ENCODE results near the gene TRIM2. TPM values are rescaled to one million over a fixed set of nuclear protein-coding genes. Genes with fewer than 3 reads are reported as not detected.

Gene TRIM2
- total and polyA plus RNA-seq, 8 donors, result 11.0 to 39.2 (median 21.4) TPM

DNA sequence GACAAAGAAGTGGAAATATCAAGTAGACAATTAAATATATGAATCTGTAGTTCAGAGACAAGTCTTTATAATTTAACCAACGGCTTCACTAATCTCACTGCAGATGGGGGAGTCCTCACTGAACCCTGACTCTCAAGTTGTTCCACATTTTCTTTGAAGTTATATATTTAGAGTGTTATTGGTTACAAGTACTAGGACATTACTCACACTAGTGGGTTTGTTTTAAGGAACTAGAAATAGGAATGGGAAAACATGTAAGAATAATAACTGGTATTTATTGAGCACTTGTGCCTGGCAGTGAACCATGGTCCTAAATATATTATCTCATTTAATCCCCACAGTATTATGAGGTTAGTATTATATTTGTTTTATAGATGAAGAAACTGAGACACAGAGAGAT is 162.2 kb downstream of the TRIM2 start:
- Histone ChIP-seq H3K27ac (no peak overlapping the region), H3K4me3 (no peak overlapping the region), H3K4me1 (no peaks in the 10 kb centered on the region), H3K9me3 (no peaks in the 10 kb centered on the region), H3K27me3 (no peaks in the 10 kb centered on the region), H3K36me3 (no peaks in the 10 kb centered on the region)
- DNase-seq, result no peak
- no peak for ATAC-seq
- TF ChIP-seq, protein P1, sequence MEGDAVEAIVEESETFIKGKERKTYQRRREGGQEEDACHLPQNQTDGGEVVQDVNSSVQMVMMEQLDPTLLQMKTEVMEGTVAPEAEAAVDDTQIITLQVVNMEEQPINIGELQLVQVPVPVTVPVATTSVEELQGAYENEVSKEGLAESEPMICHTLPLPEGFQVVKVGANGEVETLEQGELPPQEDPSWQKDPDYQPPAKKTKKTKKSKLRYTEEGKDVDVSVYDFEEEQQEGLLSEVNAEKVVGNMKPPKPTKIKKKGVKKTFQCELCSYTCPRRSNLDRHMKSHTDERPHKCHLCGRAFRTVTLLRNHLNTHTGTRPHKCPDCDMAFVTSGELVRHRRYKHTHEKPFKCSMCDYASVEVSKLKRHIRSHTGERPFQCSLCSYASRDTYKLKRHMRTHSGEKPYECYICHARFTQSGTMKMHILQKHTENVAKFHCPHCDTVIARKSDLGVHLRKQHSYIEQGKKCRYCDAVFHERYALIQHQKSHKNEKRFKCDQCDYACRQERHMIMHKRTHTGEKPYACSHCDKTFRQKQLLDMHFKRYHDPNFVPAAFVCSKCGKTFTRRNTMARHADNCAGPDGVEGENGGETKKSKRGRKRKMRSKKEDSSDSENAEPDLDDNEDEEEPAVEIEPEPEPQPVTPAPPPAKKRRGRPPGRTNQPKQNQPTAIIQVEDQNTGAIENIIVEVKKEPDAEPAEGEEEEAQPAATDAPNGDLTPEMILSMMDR (IDR thresholded peaks at IDR 0.05), result no peak
- FAIRE-seq, result no peak
- 92% methylated on average over 1 of the region's 1 CpG for WGBS, 2 donors
- intact Hi-C loops (cut with DNase I), result no loop called here

DNA sequence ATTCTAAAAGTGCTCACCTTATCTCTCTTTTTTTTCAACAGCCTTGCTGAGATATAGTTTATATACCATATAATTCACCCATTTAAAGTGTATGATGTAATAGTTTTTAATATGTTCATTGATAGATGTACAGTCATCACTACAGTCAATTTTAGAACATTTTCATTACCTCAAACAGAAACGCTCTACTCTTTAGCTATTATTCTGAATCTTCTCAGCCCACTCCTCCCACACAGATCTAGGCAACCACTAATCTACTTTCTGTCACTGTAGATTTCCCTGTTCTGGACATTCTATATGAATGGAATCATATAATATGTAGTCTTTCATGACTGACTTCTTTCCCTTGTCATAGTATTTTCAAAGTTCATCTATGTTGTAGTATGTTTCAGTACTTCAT is 162.8 kb downstream of the TRIM2 start:
- WGBS, 2 donors, result 92 to 97% methylated on average over 1 of the region's 1 CpG
- no peak for FAIRE-seq

DNA sequence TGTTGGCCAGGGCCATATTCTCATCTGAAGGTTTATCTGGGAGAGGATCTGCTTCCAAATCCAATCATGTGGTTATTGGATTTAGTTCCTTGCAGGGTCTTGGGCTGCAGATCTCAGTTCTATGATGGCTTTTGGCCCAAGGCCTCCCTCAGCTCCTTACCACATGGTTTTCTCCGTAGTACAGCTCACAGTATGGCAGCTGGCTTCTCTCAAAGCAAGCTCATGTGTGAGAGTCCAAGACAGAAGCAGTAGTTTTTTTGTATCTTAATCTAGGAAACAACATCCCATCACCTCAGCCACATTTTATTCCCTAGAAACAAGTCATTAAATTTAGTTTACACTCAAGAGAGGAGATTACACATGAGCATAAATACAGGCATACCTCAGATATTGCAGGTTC is 164.8 kb downstream of the TRIM2 start:
- 96 to 100% methylated on average over 1 of the region's 1 CpG for WGBS, 2 donors
- H3K36me3 ChIP-seq, result no peaks in the 10 kb centered on the region
- no peaks in the 10 kb centered on the region for H3K27me3 ChIP-seq
- TF ChIP-seq, protein P1 (IDR thresholded peaks at IDR 0.05), result no peak
- no peaks in the 10 kb centered on the region for H3K9me3 ChIP-seq
- intact Hi-C loops (cut with DNase I), result no loop called here
- ATAC-seq (no peak), FAIRE-seq (no peak), DNase-seq (no peak)
- no peaks in the 10 kb centered on the region for H3K4me1 ChIP-seq
- H3K4me3 ChIP-seq, result no peak overlapping the region
- H3K27ac ChIP-seq, result no peak overlapping the region

More for the DNA sequence above, 162.8 kb downstream of the TRIM2 start:
- no peaks in the 10 kb centered on the region for H3K27me3 ChIP-seq
- DNase-seq, result no peak
- H3K9me3 ChIP-seq, result no peaks in the 10 kb centered on the region
- H3K4me3 ChIP-seq, result no peak overlapping the region
- TF ChIP-seq, protein P1 (IDR thresholded peaks at IDR 0.05), result no peak
- intact Hi-C loops (cut with DNase I), result no loop called here
- H3K4me1 ChIP-seq, result no peaks in the 10 kb centered on the region
- no peaks in the 10 kb centered on the region for H3K36me3 ChIP-seq
- ATAC-seq, result no peak
- no peak overlapping the region for H3K27ac ChIP-seq

DNA sequence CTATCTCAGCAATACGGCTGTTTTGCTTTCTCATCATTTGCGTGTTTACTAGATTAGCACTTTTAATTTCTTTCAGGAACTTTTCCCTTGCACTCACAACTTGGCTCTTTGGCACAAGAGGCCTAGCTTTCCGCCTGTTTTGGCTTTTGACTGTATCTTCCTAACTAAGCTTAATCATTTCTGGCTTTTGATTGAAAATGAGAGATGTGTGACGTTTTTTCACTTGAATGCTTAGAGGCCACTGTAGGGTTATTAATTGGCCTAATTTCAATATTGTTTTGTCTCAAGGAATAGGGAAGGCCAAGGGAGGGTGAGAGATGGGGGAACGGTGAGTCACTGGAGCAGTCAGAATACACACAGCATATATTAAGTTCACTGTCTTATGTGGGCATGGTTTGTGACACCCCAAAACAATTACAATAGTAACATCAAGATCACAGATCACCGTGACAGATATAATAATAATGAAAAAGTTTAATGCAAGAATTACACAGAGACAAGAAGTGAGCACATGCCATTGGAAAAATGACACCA is 167.5 kb downstream of the TRIM2 start:
- TF ChIP-seq, protein P1 (IDR thresholded peaks at IDR 0.05), result no peak
- H3K36me3 ChIP-seq, result no peaks in the 10 kb centered on the region
- no peak overlapping the region for H3K27ac ChIP-seq
- H3K4me1 ChIP-seq, result no peaks in the 10 kb centered on the region
- WGBS, 2 donors, result 93 to 96% methylated on average over 6 of the region's 6 CpGs
- H3K4me3 ChIP-seq, result no peak overlapping the region
- intact Hi-C loops (cut with DNase I), result no loop called here
- DNase-seq, result no peak
- no peak for FAIRE-seq
- no peak for ATAC-seq
- H3K27me3 ChIP-seq, result no peaks in the 10 kb centered on the region
- H3K9me3 ChIP-seq, result no peaks in the 10 kb centered on the region

DNA sequence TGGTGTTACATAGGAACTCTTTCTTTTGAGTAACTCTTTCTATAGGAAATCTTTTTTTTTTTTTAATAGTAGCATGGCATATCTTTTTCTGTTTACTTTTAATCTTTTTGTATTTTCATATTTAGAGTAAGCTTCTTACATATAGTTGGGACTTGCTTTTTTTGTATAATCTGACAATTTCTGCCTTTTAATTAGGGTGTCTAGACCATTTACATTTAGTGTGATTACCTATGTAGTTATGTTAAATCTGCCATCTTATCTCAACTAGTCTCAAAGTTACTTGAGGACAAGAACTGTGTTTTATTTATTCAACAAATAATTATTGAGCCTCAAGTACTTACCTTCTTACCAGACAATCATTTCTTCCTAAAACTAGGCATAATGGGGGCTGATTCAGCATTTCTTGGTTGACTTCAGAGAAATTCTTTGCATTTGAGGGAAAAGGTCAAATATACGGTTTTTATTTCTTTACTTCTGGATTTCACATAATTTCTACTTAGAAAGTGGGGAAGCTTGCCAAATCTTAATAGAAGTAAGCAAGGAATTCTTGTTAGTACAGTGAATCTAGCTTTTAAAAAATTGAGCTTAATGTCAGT is 168.8 kb downstream of the TRIM2 start:
- Histone ChIP-seq H3K36me3 (no peaks in the 10 kb centered on the region), H3K4me3 (no peak overlapping the region), H3K4me1 (no peaks in the 10 kb centered on the region), H3K9me3 (no peaks in the 10 kb centered on the region), H3K27ac (no peak overlapping the region), H3K27me3 (no peaks in the 10 kb centered on the region)
- DNase-seq (no peak), ATAC-seq (no peak), FAIRE-seq (no peak)
- intact Hi-C loops (cut with DNase I), result no loop called here
- 87 to 95% methylated on average over 1 of the region's 1 CpG for WGBS, 2 donors
- TF ChIP-seq, protein P1 (IDR thresholded peaks at IDR 0.05), result no peak
